GM10248 (cell line): ENCODE results near the gene IQGAP1.
A peak's percentile ranks its signal among the peaks of the same experiment; 100 is the strongest.
"Not testable (repeated sequence)": the region's sequence is repeated elsewhere in the genome, so short reads cannot be mapped to it uniquely, and the experiment has no call there.

ENCODE experiments used
- CTCF ChIA-PET: fragments of 300-600 bp; sonication (Branson Sonifier 250); formaldehyde crosslinking; extraction: SDS; loops from one replicate; lab custom pipeline; 2021; ENCODE audit warnings: antibody characterized with exemption; lab: Yijun Ruan, JAX
- POLR2A ChIA-PET: fragments of 350-650 bp; sonication (Branson Sonifier 250); formaldehyde crosslinking; extraction: SDS; loops from one replicate; lab custom pipeline; 2020; ENCODE audit warnings: antibody characterized with exemption; lab: Yijun Ruan, JAX
- DNase-seq: peaks from one replicate; pipeline ENCODE4 v3.0.0; 2012; ENCODE audit errors: extremely low spot score
- CTCF ChIP-seq: IDR thresholded peaks from 2 replicates; pipeline ENCODE4 v1.5.1; 2012; ENCODE audit warnings: mild to moderate bottlenecking, low read depth; ENCODE audit errors: extremely low read depth, missing control alignments, control extremely low read depth

IQGAP1 gene

GRCh38 chr15:90387534-90388461 lies at the start of gene IQGAP1:
Gene IQGAP1 (plus strand): TSS chr15:90388242. CDS start chr15:90388342, 100 bp downstream.
- CTCF ChIA-PET: interaction anchor here (0.8 to 1.4 kb wide), 5 partner anchors 11 to 545 kb away, joined by 3 to 4 read pairs (median 3); partner anchors contain the start of gene HDDC3
- DNase-seq: peak; percentile 99
- POLR2A ChIA-PET: interaction anchor here (0.6 to 1.5 kb wide), 13 partner anchors 10 to 1765 kb away, joined by 3 to 10 read pairs (median 4); partner anchors contain the start of gene ZNF774
- no peak for TF ChIP-seq CTCF

GRCh38 chr15:90338532-90338931 lies 49.5 kb upstream of the IQGAP1 start:
- no peak for DNase-seq
- TF ChIP-seq CTCF: no peak
- POLR2A ChIA-PET: no interaction called here
- CTCF ChIA-PET: interaction anchor here (1.0 kb wide), 1 partner anchor 18 kb away, joined by 5 read pairs; no protein-coding TSS in a partner anchor

DNA sequence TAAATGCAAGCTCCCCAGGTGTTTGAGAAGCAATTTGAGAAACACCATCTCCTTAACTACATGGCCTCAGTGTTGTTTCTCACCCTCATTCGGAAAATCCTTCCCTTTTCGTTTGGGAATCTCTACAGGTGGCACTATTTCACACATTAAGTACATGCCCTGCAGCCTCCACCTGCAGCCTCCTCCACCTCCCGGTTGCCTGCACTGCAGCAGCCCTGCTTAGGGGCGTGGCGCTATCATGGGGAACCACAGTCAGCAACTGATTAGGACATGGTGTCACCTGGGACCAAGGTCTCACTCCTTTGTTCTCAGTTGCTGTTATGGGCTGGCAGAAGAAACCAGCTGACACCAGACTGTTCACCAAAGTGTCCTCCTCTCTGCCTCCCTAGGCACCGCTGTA lies 47.7 kb upstream of the IQGAP1 start:
- ChIA-PET CTCF (interaction anchor here (0.8 to 1.3 kb wide), 4 partner anchors 20 to 142 kb away, joined by 3 to 4 read pairs (median 4); no protein-coding TSS in a partner anchor), POLR2A (interaction anchor here (0.6 kb wide), 1 partner anchor 141 kb away, joined by 6 read pairs; no protein-coding TSS in a partner anchor)
- TF ChIP-seq CTCF: no peak
- no peak for DNase-seq

GRCh38 chr15:90343302-90343790 lies 44.7 kb upstream of the IQGAP1 start:
- ChIA-PET CTCF (interaction anchor here (1.5 to 2.1 kb wide), 3 partner anchors 19 to 42 kb away, joined by 4 to 8 read pairs (median 4); no protein-coding TSS in a partner anchor), POLR2A (no interaction called here)
- no peak for TF ChIP-seq CTCF
- DNase-seq: no peak

- CTCF ChIA-PET: interaction anchor here (0.8 to 2.1 kb wide), 6 partner anchors 16 to 51 kb away, joined by 3 to 11 read pairs (median 6); no protein-coding TSS in a partner anchor
- DNase-seq: no peak
- POLR2A ChIA-PET: no interaction called here
- no peak for TF ChIP-seq CTCF
Measured at GRCh38 chr15:90344662-90345061, 43.4 kb upstream of the IQGAP1 start.

DNA sequence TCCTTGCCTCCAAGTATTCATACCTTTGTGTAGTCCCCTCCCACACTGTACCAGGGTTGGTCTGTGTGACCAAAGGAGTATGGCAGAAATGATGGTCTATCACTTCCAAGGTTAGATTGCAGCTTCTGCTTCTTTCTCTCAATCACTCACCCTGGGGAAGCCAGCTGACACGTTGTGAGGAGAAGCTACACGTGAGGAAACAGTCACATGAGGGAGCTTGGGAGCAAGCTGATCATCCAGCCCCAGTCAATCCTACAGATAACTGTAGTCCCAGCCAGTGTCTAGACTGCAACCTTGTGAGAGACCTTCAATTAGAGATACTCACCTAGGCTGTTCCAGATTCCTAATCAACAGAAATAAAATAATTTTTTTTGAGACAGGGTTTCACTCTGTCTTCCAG lies 42.2 kb upstream of the IQGAP1 start:
- ChIA-PET POLR2A (no interaction called here), CTCF (interaction anchor here (1.0 to 2.0 kb wide), 6 partner anchors 8 to 136 kb away, joined by 3 to 11 read pairs (median 4); no protein-coding TSS in a partner anchor)
- no peak for TF ChIP-seq CTCF
- no peak for DNase-seq

- CTCF ChIA-PET: interaction anchor here (1.0 to 1.5 kb wide), 3 partner anchors 15 to 20 kb away, joined by 3 read pairs; no protein-coding TSS in a partner anchor
- POLR2A ChIA-PET, DNase-seq: not testable (repeated sequence)
Measured at GRCh38 chr15:90347431-90348065, 40.5 kb upstream of the IQGAP1 start.
